ENCODE measurements around the gene SEC61B. TPM values are rescaled to one million over a fixed set of nuclear protein-coding genes. Genes with fewer than 3 reads are reported as not detected.
"Not testable (repeated sequence)": the region's sequence is repeated elsewhere in the genome, so short reads cannot be mapped to it uniquely, and the experiment has no call there.

The SEC61B gene
- total RNA-seq, 3 donors from 2014 or later, result 86.3 to 121 (median 92.9) TPM

DNA sequence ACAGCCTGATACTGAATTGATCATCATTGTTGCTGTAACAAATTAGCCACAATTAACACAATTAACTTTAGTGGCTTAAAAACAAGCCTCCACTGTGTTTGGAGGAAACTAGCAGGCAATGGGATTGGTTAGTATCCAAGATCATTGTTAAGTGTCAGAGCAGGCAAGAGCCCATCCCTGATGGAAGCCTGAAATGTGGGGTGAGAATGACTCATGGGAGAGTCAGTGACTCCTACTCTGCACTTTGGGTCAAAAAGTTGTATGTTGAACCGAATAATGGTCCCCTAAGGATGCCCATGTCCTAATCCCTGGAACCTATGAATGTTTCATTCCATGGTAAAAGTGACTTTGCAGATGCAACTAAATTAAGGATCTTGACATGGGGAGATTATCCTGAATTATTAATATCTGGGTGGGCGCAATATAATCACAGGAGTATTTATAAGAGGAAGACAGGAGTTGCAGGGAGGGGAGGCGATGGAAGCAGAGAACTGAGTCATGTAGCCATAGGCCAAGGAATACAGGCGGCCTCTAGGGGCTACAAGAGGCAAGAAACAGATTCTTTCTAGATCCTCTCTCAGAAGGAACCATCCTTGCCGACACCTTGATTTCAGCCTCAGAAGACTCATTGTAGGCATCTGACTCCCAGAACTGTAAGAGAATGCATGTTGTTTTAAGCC is 29.2 kb upstream of the SEC61B start:
- intact Hi-C loops (cut with DNase I; ENCODE audit: low total_unique reads), result loop anchor here (1.0 kb wide), 1 partner anchor 28 kb away; the partner anchor contains the start of gene ALG2
- no peaks in the 10 kb centered on the region for H3K27me3 ChIP-seq

DNA sequence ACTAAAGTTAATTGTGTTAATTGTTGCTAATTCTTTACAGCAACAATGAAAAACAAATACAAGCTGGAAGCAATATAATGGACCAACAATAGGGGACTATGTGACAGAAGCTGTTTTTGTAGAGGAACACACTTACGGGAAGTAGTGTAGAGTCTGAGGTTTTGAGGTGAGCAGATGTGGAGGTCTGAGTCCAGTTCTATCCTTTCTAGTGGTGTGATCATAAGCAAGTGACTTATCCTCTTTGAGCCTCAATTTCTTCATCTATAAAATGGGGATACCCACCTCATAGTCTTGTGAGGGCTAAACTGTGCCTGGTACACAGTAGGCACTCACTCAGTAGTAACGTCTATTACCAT is 28.6 kb upstream of the SEC61B start:
- DNase-seq (ENCODE audit: low spot score in 2 of 2), result no peak
- Histone ChIP-seq H3K27me3 (no peaks in the 10 kb centered on the region), H3K9me3 (no peaks in the 10 kb centered on the region), H3K36me3 (no peaks in the 10 kb centered on the region), H3K4me3 (no peak overlapping the region), H3K27ac (no peak overlapping the region), H3K4me1 (no peaks in the 10 kb centered on the region)
- intact Hi-C loops (cut with DNase I; ENCODE audit: low total_unique reads), result no loop called here
- TF ChIP-seq, protein P1, sequence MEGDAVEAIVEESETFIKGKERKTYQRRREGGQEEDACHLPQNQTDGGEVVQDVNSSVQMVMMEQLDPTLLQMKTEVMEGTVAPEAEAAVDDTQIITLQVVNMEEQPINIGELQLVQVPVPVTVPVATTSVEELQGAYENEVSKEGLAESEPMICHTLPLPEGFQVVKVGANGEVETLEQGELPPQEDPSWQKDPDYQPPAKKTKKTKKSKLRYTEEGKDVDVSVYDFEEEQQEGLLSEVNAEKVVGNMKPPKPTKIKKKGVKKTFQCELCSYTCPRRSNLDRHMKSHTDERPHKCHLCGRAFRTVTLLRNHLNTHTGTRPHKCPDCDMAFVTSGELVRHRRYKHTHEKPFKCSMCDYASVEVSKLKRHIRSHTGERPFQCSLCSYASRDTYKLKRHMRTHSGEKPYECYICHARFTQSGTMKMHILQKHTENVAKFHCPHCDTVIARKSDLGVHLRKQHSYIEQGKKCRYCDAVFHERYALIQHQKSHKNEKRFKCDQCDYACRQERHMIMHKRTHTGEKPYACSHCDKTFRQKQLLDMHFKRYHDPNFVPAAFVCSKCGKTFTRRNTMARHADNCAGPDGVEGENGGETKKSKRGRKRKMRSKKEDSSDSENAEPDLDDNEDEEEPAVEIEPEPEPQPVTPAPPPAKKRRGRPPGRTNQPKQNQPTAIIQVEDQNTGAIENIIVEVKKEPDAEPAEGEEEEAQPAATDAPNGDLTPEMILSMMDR (IDR thresholded peaks at IDR 0.05), result no peak
- no peak for TF ChIP-seq POLR2A (IDR thresholded peaks at IDR 0.05)
- TF ChIP-seq POLR2AphosphoS5 (IDR thresholded peaks at IDR 0.05), result no peak

More for the DNA sequence above, 29.2 kb upstream of the SEC61B start:
- Histone ChIP-seq H3K36me3 (no peaks in the 10 kb centered on the region), H3K27ac (no peak overlapping the region), H3K9me3 (no peaks in the 10 kb centered on the region), H3K4me1 (no peaks in the 10 kb centered on the region), H3K4me3 (no peak overlapping the region)
- no peak for DNase-seq (ENCODE audit: low spot score in 2 of 2)
- TF ChIP-seq POLR2AphosphoS5 (IDR thresholded peaks at IDR 0.05) (no peak), POLR2A (IDR thresholded peaks at IDR 0.05) (no peak)
- TF ChIP-seq, protein P1 (IDR thresholded peaks at IDR 0.05), result no peak

GRCh38 chr9:99196484-99196883 is 25.6 kb upstream of the SEC61B start:
- H3K27ac ChIP-seq; H3K27me3 ChIP-seq; H3K36me3 ChIP-seq; intact Hi-C loops (cut with DNase I; ENCODE audit: low total_unique reads); H3K9me3 ChIP-seq; DNase-seq (ENCODE audit: low spot score in 2 of 2); H3K4me1 ChIP-seq; H3K4me3 ChIP-seq: not testable (repeated sequence)

DNA sequence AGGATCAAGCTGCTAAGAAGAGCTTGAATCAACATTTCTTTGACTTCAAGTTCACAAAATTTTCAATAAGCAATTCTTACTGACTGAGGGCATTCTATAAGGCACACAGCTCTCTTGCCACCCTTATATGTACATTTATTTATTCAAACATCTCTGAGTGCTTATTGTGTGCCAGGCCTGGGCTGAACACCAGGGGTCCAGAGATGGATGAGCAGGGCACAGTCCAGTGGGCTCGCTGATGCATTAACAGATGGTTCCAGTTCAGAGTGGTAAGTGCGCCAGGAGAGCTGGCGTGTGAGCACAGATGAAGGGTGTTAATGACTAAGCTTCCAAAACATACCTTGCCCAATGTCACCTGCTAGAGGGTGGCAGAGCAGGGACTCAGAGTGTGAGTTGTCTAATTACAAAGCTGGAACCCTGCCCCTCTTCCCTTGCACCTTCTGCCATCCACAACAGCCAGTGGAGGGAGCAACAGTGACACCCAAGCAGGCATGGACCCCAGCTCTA is 24.9 kb upstream of the SEC61B start:
- intact Hi-C loops (cut with DNase I; ENCODE audit: low total_unique reads), result no loop called here
- Histone ChIP-seq H3K27me3 (no peaks in the 10 kb centered on the region), H3K36me3 (no peaks in the 10 kb centered on the region), H3K4me1 (no peaks in the 10 kb centered on the region), H3K4me3 (no peak overlapping the region), H3K9me3 (no peaks in the 10 kb centered on the region), H3K27ac (no peak overlapping the region)
- no peak for DNase-seq (ENCODE audit: low spot score in 2 of 2)
- TF ChIP-seq, protein P1 (IDR thresholded peaks at IDR 0.05), result no peak
- TF ChIP-seq POLR2AphosphoS5 (IDR thresholded peaks at IDR 0.05) (no peak), POLR2A (IDR thresholded peaks at IDR 0.05) (no peak)

DNA sequence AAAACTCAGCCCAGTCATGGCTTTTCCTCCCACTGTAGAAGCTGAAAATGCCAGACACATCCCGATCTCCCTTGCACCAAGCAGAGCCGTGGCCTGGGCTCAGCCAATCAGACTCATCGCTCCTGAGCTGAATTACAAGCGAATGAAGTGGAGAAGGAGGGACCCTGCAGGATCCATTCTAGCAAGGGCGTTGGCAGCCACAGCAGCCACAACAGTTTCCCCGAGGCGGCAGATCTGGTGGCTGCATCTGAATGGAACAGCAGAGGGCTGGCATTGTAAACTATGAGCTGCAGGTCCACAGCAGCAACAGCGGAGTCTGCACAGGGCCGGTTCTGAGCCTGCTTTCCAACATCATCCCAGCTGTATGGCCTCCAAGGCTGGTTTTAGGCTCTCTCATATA is 24.1 kb upstream of the SEC61B start:
- no peaks in the 10 kb centered on the region for H3K9me3 ChIP-seq
- no peaks in the 10 kb centered on the region for H3K4me1 ChIP-seq
- no peak overlapping the region for H3K4me3 ChIP-seq
- TF ChIP-seq POLR2A (IDR thresholded peaks at IDR 0.05), result no peak
- TF ChIP-seq, protein P1 (IDR thresholded peaks at IDR 0.05), result no peak
- no peak for TF ChIP-seq POLR2AphosphoS5 (IDR thresholded peaks at IDR 0.05)
- intact Hi-C loops (cut with DNase I; ENCODE audit: low total_unique reads), result no loop called here
- no peak for DNase-seq (ENCODE audit: low spot score in 2 of 2)
- no peaks in the 10 kb centered on the region for H3K27me3 ChIP-seq
- H3K36me3 ChIP-seq, result no peaks in the 10 kb centered on the region
- H3K27ac ChIP-seq, result no peak overlapping the region
